ENCODE results near the gene SCCPDH.

The SCCPDH gene

DNA sequence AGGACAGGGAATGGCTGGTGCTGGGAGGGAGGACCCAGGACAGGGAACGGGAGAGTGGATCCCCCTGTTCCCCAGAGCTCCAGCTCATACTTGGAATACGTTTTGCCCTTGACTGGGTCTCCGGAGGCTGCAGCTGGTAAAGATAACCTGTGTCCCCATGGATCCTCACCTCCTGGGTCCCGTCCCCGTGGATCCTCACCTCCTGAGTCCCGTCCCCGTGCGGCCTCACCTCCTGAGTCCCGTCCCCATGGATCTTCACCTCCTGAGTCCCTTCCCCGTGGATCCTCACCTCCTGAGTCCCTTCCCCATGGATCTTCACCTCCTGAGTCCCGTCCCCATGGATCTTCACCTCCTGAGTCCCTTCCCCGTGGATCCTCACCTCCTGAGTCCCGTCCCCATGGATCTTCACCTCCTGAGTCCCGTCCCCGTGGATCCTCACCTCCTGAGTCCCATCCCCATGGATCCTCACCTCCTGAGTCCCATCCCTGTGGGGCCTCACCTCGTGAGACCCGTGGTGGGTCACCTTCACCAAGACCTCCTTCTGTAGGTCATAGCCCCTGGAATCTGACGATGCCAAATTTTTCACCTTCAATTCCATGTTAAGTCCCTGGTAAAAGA lies 61.4 kb downstream of the SCCPDH start:
- no peak for DNase-seq (ENCODE audit: low read depth in 1 of 2, low spot score in 1 of 2)
- TF ChIP-seq SPI1 (IDR thresholded peaks at IDR 0.05; ENCODE audit: borderline replicate concordance, low read depth) (no peak), POLR2AphosphoS5 (IDR thresholded peaks at IDR 0.05; ENCODE audit: low read depth) (no peak), GABPA (IDR thresholded peaks at IDR 0.05; ENCODE audit: low read depth) (no peak)
- TF ChIP-seq, protein P1, sequence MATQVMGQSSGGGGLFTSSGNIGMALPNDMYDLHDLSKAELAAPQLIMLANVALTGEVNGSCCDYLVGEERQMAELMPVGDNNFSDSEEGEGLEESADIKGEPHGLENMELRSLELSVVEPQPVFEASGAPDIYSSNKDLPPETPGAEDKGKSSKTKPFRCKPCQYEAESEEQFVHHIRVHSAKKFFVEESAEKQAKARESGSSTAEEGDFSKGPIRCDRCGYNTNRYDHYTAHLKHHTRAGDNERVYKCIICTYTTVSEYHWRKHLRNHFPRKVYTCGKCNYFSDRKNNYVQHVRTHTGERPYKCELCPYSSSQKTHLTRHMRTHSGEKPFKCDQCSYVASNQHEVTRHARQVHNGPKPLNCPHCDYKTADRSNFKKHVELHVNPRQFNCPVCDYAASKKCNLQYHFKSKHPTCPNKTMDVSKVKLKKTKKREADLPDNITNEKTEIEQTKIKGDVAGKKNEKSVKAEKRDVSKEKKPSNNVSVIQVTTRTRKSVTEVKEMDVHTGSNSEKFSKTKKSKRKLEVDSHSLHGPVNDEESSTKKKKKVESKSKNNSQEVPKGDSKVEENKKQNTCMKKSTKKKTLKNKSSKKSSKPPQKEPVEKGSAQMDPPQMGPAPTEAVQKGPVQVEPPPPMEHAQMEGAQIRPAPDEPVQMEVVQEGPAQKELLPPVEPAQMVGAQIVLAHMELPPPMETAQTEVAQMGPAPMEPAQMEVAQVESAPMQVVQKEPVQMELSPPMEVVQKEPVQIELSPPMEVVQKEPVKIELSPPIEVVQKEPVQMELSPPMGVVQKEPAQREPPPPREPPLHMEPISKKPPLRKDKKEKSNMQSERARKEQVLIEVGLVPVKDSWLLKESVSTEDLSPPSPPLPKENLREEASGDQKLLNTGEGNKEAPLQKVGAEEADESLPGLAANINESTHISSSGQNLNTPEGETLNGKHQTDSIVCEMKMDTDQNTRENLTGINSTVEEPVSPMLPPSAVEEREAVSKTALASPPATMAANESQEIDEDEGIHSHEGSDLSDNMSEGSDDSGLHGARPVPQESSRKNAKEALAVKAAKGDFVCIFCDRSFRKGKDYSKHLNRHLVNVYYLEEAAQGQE (IDR thresholded peaks at IDR 0.05; ENCODE audit: insufficient replicate concordance, low read depth), result no peak
- TF ChIP-seq, protein P2, sequence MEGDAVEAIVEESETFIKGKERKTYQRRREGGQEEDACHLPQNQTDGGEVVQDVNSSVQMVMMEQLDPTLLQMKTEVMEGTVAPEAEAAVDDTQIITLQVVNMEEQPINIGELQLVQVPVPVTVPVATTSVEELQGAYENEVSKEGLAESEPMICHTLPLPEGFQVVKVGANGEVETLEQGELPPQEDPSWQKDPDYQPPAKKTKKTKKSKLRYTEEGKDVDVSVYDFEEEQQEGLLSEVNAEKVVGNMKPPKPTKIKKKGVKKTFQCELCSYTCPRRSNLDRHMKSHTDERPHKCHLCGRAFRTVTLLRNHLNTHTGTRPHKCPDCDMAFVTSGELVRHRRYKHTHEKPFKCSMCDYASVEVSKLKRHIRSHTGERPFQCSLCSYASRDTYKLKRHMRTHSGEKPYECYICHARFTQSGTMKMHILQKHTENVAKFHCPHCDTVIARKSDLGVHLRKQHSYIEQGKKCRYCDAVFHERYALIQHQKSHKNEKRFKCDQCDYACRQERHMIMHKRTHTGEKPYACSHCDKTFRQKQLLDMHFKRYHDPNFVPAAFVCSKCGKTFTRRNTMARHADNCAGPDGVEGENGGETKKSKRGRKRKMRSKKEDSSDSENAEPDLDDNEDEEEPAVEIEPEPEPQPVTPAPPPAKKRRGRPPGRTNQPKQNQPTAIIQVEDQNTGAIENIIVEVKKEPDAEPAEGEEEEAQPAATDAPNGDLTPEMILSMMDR (IDR thresholded peaks at IDR 0.05; ENCODE audit: insufficient read depth, low read length), result no peak
- H3K27me3 ChIP-seq (ENCODE audit: insufficient read depth, poor library complexity, severe bottlenecking), result no peaks in the 10 kb centered on the region
- H3K4me3 ChIP-seq (replicated peaks; ENCODE audit: insufficient read depth, low read length), result no peak overlapping the region
- H3K27ac ChIP-seq (replicated peaks), result no peak overlapping the region

DNA sequence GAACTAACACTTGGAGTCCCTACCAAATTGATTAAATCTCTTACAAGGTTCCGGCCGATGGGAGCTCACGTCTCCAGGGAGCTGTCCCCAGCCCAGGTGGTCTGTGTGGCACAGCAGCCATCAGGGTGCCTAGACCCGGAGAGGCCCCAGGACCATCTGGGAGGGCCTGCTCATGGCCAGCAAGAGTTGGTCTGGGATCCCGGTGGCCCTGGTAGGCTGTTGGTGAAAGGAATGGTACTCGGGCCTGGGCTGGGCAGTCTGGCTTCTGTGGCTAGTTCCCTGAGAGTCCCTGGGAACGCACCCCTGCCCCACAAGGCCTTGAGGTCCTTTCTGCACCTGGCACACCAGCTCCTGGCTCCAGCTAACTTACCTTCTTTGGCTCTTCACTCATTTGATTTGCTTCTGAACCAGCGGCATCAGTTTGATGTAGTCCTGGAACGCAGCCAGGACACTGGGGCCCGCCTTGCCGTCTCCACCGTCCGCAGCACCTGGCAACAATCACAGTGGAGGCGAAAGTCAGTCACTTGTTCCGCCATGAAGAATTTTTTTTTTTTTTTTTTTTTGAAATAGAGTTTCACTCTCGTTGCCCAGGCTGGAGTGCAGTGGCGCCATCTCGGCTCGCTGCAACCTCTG lies 62.5 kb downstream of the SCCPDH start:
- H3K27ac ChIP-seq (replicated peaks), result no peak overlapping the region
- DNase-seq (ENCODE audit: low read depth in 1 of 2, low spot score in 1 of 2), result no peak
- H3K4me3 ChIP-seq (replicated peaks; ENCODE audit: insufficient read depth, low read length), result no peak overlapping the region
- no peaks in the 10 kb centered on the region for H3K27me3 ChIP-seq (ENCODE audit: insufficient read depth, poor library complexity, severe bottlenecking)
- TF ChIP-seq, protein P2 (IDR thresholded peaks at IDR 0.05; ENCODE audit: insufficient read depth, low read length), result no peak
- no peak for TF ChIP-seq POLR2AphosphoS5 (IDR thresholded peaks at IDR 0.05; ENCODE audit: low read depth)
- TF ChIP-seq SPI1 (IDR thresholded peaks at IDR 0.05; ENCODE audit: borderline replicate concordance, low read depth), result no peak
- TF ChIP-seq, protein P1 (IDR thresholded peaks at IDR 0.05; ENCODE audit: insufficient replicate concordance, low read depth), result no peak
- no peak for TF ChIP-seq GABPA (IDR thresholded peaks at IDR 0.05; ENCODE audit: low read depth)

GRCh38 chr1:246787781-246788513 lies 63.7 kb downstream of the SCCPDH start:
- no peak overlapping the region for H3K27ac ChIP-seq (replicated peaks)
- no peak for TF ChIP-seq POLR2AphosphoS5 (IDR thresholded peaks at IDR 0.05; ENCODE audit: low read depth)
- TF ChIP-seq, protein P2 (IDR thresholded peaks at IDR 0.05; ENCODE audit: insufficient read depth, low read length), result no peak
- no peaks in the 10 kb centered on the region for H3K27me3 ChIP-seq (ENCODE audit: insufficient read depth, poor library complexity, severe bottlenecking)
- no peak for DNase-seq (ENCODE audit: low read depth in 1 of 2, low spot score in 1 of 2)
- no peak overlapping the region for H3K4me3 ChIP-seq (replicated peaks; ENCODE audit: insufficient read depth, low read length)

Data from HL-60 (cell line).